Mammary epithelial cell (primary cell): ENCODE data around the gene EDEM2.
"Not testable (repeated sequence)": the region's sequence is repeated elsewhere in the genome, so short reads cannot be mapped to it uniquely, and the experiment has no call there.

Source experiments
- EZH2 ChIP-seq: IDR thresholded peaks from 2 replicates; pipeline ENCODE4 v1.6.1; 2012; ENCODE audit warnings: low read length, inconsistent platforms, borderline replicate concordance
- TF ChIP-seq, protein P1 (sequence below), 2 donors: IDR thresholded peaks in 1 of 2; conservative IDR thresholded peaks in 1 of 2; 2 replicates each; pipeline ENCODE4 v1.5.1; 2011 to 2012; ENCODE audit warnings: inconsistent platforms in 2 of 2, low read length in 2 of 2, mild to moderate bottlenecking in 2 of 2, control low read depth in 1 of 2, low read depth in 1 of 2; ENCODE audit not compliant: insufficient read depth in 1 of 2; ENCODE audit errors: extremely low read depth in 1 of 2

DNA sequence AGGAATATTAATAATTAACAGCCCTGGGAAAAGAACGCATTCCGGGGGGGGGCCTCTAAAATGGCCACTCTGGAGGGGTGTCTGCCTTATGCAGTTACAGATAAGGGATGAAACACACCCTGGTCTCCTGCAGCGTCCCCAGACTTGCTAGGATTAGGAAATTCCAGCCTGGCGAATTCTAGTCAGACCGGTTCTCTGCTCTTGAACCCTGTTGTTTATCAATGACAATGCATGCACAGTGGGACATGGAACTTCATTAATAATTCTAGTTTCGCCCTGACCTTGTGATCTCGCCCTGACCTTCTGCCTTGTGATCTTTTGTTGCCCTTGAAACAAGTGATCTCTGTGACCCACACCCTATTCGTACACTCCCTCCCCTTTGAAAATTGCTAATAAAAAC is 42.1 kb upstream of the EDEM2 start:
- TF ChIP-seq, protein P1, sequence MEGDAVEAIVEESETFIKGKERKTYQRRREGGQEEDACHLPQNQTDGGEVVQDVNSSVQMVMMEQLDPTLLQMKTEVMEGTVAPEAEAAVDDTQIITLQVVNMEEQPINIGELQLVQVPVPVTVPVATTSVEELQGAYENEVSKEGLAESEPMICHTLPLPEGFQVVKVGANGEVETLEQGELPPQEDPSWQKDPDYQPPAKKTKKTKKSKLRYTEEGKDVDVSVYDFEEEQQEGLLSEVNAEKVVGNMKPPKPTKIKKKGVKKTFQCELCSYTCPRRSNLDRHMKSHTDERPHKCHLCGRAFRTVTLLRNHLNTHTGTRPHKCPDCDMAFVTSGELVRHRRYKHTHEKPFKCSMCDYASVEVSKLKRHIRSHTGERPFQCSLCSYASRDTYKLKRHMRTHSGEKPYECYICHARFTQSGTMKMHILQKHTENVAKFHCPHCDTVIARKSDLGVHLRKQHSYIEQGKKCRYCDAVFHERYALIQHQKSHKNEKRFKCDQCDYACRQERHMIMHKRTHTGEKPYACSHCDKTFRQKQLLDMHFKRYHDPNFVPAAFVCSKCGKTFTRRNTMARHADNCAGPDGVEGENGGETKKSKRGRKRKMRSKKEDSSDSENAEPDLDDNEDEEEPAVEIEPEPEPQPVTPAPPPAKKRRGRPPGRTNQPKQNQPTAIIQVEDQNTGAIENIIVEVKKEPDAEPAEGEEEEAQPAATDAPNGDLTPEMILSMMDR (conservative IDR thresholded peaks at IDR 0.05 in 1 of 2, IDR thresholded peaks at IDR 0.05 in 1 of 2; ENCODE audit: extremely low read depth in 1 of 2, insufficient read depth in 1 of 2, low read depth in 1 of 2, low read length in 2 of 2) = not testable (repeated sequence)
- TF ChIP-seq EZH2 = not testable (repeated sequence)
